DOHH2 (cell line): Measurements from ENCODE around the gene TATDN2.

ENCODE experiments used
- H3F3A ChIP-seq: fragments of 200-600 bp; sonication (generic), shearing (Covaris generic); 2 replicates; pipeline ENCODE4 v1.6.0; 2016; ENCODE audit warnings: antibody characterized with exemption, mild to moderate bottlenecking; ENCODE audit not compliant: control insufficient read depth, insufficient read depth
- H3K27ac ChIP-seq: fragments of 200-600 bp; sonication (generic); 2 replicates; pipeline ENCODE4 v1.5.1; 2014; ENCODE audit warnings: low read depth, mild to moderate bottlenecking, low read length, moderate library complexity
- H3K27me3 ChIP-seq: fragments of 200-600 bp; sonication (generic); 2 replicates; pipeline ENCODE4 v1.6.1; 2014; ENCODE audit warnings: mild to moderate bottlenecking, low read length, mixed read lengths; ENCODE audit not compliant: control insufficient read depth
- H3K36me3 ChIP-seq: fragments of 200-600 bp; sonication (generic); 2 replicates; pipeline ENCODE4 v1.6.1; 2014; ENCODE audit warnings: mild to moderate bottlenecking, low read length, moderate library complexity, mixed read lengths; ENCODE audit not compliant: control insufficient read depth
- H3K4me1 ChIP-seq: fragments of 200-600 bp; sonication (generic); 2 replicates; pipeline ENCODE4 v1.6.1; 2014; ENCODE audit warnings: mild to moderate bottlenecking, low read length, mixed read lengths; ENCODE audit not compliant: control insufficient read depth
- H3K4me2 ChIP-seq: fragments of 200-600 bp; sonication (generic); 2 replicates; pipeline ENCODE4 v1.6.0; 2014; ENCODE audit warnings: mild to moderate bottlenecking, low read length, moderate library complexity
- H3K4me3 ChIP-seq: fragments of 200-600 bp; sonication (generic); 2 replicates; pipeline ENCODE4 v1.5.1; 2014; ENCODE audit warnings: mild to moderate bottlenecking, low read length, mixed read lengths
- H3K79me2 ChIP-seq: fragments of 200-600 bp; sonication (generic); 2 replicates; pipeline ENCODE4 v1.6.1; 2014; ENCODE audit warnings: mild to moderate bottlenecking, low read length, mixed read lengths; ENCODE audit not compliant: control insufficient read depth
- H3K9me2 ChIP-seq: fragments of 200-600 bp; sonication (generic); replicated peaks from 2 replicates; pipeline ENCODE4 v1.6.1; 2014; ENCODE audit warnings: mild to moderate bottlenecking, low read length, mixed read lengths; ENCODE audit not compliant: control insufficient read depth
- H3K9me3 ChIP-seq: fragments of 200-600 bp; sonication (generic); 2 replicates; pipeline ENCODE4 v1.6.1; 2014; ENCODE audit warnings: antibody characterized with exemption, low read length, mixed read lengths; ENCODE audit not compliant: control insufficient read depth, insufficient read depth
- H4K20me1 ChIP-seq: fragments of 200-600 bp; sonication (generic); 2 replicates; pipeline ENCODE4 v1.6.0; 2014; ENCODE audit warnings: low read depth, mild to moderate bottlenecking, antibody characterized with exemption, low read length, moderate library complexity; ENCODE audit not compliant: control insufficient read depth, insufficient read depth
- EZH2phosphoT487 ChIP-seq: fragments of 200-600 bp; sonication (generic); IDR thresholded peaks from 2 replicates; pipeline ENCODE4 v1.6.1; 2017; ENCODE audit warnings: borderline replicate concordance, mild to moderate bottlenecking, antibody characterized with exemption, low read length, moderate library complexity, mixed read lengths
- TF ChIP-seq, protein P1 (sequence below): fragments of 200-600 bp; sonication (generic); IDR thresholded peaks from one replicate; pipeline ENCODE4 v1.5.1; 2014; ENCODE audit warnings: antibody characterized with exemption, mild to moderate bottlenecking, low read depth, low read length; ENCODE audit not compliant: poor library complexity, severe bottlenecking

TATDN2 gene

DNA sequence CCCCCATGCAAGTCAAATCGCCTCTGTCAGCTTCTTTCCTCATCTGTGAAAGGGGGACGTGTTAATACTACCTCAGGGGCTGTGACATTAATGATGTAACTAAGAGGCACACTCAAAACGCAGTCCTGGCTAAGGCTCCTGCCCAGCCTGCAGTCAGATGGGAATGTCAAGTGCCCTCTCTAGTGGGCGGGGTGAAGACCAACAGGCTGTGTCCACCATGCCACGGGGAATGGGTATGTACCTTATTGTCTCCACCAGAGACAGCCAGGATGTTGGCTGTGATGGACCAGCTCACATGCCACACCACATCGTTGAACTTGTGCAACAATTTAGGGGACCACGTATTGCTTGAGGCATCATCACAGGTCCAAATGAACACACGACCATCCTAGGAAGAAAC, 55.5 kb downstream of the TATDN2 start:
- H3K27me3 ChIP-seq: no peaks in the 10 kb centered on the region
- H4K20me1 ChIP-seq: no peaks in the 10 kb centered on the region
- peaks cover 81% of the 10 kb centered on the region for H3K36me3 ChIP-seq
- H3K4me2 ChIP-seq: no peak overlapping the region
- H3K9me2 ChIP-seq: no peaks in the 10 kb centered on the region
- no peak overlapping the region for H3K27ac ChIP-seq
- H3F3A ChIP-seq: peaks cover 9% of the 10 kb centered on the region; the same call in 1 of the 2 replicates
- TF ChIP-seq, protein P1, sequence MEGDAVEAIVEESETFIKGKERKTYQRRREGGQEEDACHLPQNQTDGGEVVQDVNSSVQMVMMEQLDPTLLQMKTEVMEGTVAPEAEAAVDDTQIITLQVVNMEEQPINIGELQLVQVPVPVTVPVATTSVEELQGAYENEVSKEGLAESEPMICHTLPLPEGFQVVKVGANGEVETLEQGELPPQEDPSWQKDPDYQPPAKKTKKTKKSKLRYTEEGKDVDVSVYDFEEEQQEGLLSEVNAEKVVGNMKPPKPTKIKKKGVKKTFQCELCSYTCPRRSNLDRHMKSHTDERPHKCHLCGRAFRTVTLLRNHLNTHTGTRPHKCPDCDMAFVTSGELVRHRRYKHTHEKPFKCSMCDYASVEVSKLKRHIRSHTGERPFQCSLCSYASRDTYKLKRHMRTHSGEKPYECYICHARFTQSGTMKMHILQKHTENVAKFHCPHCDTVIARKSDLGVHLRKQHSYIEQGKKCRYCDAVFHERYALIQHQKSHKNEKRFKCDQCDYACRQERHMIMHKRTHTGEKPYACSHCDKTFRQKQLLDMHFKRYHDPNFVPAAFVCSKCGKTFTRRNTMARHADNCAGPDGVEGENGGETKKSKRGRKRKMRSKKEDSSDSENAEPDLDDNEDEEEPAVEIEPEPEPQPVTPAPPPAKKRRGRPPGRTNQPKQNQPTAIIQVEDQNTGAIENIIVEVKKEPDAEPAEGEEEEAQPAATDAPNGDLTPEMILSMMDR: no peak
- no peak for TF ChIP-seq EZH2phosphoT487
- no peaks in the 10 kb centered on the region for H3K9me3 ChIP-seq
- H3K79me2 ChIP-seq: peaks cover 9% of the 10 kb centered on the region; the same call in 1 of the 2 replicates
- H3K4me1 ChIP-seq: peaks cover 7% of the 10 kb centered on the region
- no peak overlapping the region for H3K4me3 ChIP-seq

DNA sequence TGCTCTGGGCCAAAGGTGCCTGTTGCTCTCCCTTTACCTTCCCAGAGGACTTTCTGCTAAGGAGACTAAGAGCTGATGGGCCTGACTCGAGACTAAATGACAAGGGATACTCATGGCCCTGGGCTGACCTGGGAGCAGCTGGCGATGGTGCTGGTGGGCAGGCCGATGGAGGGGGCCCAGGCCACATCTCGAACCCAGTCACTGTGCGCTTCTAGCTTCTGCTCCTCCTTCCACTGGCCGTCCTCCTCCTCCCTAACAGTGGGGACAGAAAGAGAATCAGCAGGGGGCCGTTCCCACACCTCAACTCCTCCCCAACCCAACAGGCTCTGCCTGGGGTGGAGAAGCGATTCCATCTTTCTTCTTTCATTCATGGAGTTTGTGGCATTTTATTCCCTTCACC, 56.6 kb downstream of the TATDN2 start:
- H3K36me3 ChIP-seq: peaks cover 77% of the 10 kb centered on the region
- no peak overlapping the region for H3K27ac ChIP-seq
- TF ChIP-seq, protein P1: no peak
- TF ChIP-seq EZH2phosphoT487: no peak
- no peaks in the 10 kb centered on the region for H3K9me2 ChIP-seq
- peaks cover 9% of the 10 kb centered on the region; the same call in 1 of the 2 replicates for H3F3A ChIP-seq
- no peaks in the 10 kb centered on the region for H3K27me3 ChIP-seq
- H3K9me3 ChIP-seq: no peaks in the 10 kb centered on the region
- H3K4me1 ChIP-seq: peaks cover 3% of the 10 kb centered on the region; the same call in 1 of the 2 replicates
- H4K20me1 ChIP-seq: no peaks in the 10 kb centered on the region
- H3K79me2 ChIP-seq: 0 out of 2 replicates have a peak, but pooled peaks cover 2% of the 10 kb centered on the region
- H3K4me3 ChIP-seq: no peak overlapping the region
- no peak overlapping the region for H3K4me2 ChIP-seq

DNA sequence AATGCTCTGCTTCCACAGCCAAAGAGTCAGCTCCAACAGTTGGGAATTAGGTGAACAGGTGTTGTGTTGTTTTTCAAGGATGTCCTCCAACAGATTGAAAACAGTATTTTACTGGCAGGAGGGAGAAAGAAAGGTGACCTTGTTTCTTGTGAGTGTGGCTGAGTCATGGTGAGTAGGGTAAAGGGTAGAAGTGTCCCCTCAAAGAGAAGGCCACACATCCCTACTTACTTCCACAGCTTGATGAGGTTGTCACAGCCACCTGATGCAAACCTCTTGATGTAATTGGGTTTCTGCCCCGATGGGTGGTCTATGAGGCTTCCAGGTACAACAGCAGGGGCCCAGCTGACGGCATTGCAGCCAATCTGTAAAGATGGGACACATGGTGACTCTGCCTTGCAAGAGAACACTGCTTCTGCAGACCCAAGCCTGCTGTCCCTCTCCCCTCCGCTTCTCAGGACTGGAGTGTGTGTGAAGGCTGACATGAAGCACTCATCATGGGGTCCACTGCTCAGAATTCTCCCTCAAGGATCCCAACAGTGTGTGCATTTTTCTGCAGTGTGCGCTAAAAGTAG, 57.2 kb downstream of the TATDN2 start:
- no peak overlapping the region for H3K4me2 ChIP-seq

More for the DNA sequence above, 57.2 kb downstream of the TATDN2 start:
- H3K4me1 ChIP-seq: peaks cover 3% of the 10 kb centered on the region; the same call in 1 of the 2 replicates
- H3K9me2 ChIP-seq: no peaks in the 10 kb centered on the region
- peaks cover 9% of the 10 kb centered on the region; the same call in 1 of the 2 replicates for H3F3A ChIP-seq
- no peak for TF ChIP-seq EZH2phosphoT487
- TF ChIP-seq, protein P1: no peak
- H3K36me3 ChIP-seq: peaks cover 76% of the 10 kb centered on the region
- no peak overlapping the region for H3K27ac ChIP-seq
- H4K20me1 ChIP-seq: no peaks in the 10 kb centered on the region
- H3K4me3 ChIP-seq: no peak overlapping the region
- H3K9me3 ChIP-seq: no peaks in the 10 kb centered on the region
- no peaks in the 10 kb centered on the region for H3K27me3 ChIP-seq
- no peaks in the 10 kb centered on the region for H3K79me2 ChIP-seq
